GM23248 (cell line): ENCODE data around the gene UBR3.

Source experiments
- EZH2 ChIP-seq: fragments of 200-600 bp; sonication (generic); IDR thresholded peaks from 2 replicates; pipeline ENCODE4 v1.6.1; 2018; ENCODE audit warnings: antibody characterized with exemption, mild to moderate bottlenecking; ENCODE audit not compliant: insufficient read depth, poor library complexity, severe bottlenecking
- EZH2phosphoT487 ChIP-seq: fragments of 200-600 bp; sonication (generic); IDR thresholded peaks from 2 replicates; pipeline ENCODE4 v1.6.1; 2018; ENCODE audit warnings: antibody characterized with exemption, moderate library complexity, mild to moderate bottlenecking, low read depth; ENCODE audit not compliant: insufficient read depth

GRCh38 chr2:170005702-170006101 is 178.4 kb downstream of the UBR3 start:
- TF ChIP-seq EZH2phosphoT487 (no peak), EZH2 (no peak)
